ENCODE data around the gene RPRD1B.

DNA sequence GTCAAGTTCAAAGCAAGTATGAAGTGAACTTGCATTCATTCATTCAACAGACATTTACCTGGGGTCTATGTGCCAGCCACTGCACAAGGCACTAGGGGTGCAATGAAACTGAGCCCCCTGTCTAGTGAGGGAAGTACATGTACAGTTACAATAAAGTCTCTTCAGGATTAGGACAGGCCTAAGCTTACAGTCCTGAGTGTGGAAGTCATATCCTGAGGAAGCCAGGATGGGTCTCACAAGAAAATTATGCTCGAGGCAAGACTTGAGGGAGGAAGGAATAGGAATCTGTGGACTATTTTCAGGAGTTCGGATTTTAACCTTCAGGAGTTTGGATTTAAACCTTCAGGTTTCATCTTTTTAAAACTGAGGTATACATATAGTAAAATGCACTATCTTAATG lies 19.7 kb upstream of the RPRD1B start:
- TF ChIP-seq, protein P1, sequence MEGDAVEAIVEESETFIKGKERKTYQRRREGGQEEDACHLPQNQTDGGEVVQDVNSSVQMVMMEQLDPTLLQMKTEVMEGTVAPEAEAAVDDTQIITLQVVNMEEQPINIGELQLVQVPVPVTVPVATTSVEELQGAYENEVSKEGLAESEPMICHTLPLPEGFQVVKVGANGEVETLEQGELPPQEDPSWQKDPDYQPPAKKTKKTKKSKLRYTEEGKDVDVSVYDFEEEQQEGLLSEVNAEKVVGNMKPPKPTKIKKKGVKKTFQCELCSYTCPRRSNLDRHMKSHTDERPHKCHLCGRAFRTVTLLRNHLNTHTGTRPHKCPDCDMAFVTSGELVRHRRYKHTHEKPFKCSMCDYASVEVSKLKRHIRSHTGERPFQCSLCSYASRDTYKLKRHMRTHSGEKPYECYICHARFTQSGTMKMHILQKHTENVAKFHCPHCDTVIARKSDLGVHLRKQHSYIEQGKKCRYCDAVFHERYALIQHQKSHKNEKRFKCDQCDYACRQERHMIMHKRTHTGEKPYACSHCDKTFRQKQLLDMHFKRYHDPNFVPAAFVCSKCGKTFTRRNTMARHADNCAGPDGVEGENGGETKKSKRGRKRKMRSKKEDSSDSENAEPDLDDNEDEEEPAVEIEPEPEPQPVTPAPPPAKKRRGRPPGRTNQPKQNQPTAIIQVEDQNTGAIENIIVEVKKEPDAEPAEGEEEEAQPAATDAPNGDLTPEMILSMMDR (IDR thresholded peaks at IDR 0.05; ENCODE audit: poor library complexity), result no peak
- TF ChIP-seq EZH2 (IDR thresholded peaks at IDR 0.05; ENCODE audit: borderline replicate concordance), result no peak
- TF ChIP-seq EZH2phosphoT487 (IDR thresholded peaks at IDR 0.05; ENCODE audit: low read depth, severe bottlenecking, unreplicated experiment), result no peak
